Stimulated activated CD8-positive, alpha-beta memory T cell treated with anti-CD3 and anti-CD28 coated beads, Interleukin-4, amount 100 ng/mL, for 48 hours (primary cell): ENCODE data around the gene C1orf35.

ENCODE experiments used
- DNase-seq: peaks from one replicate; pipeline ENCODE4 v3.0.0-alpha.2; 2020

Gene C1orf35

DNA sequence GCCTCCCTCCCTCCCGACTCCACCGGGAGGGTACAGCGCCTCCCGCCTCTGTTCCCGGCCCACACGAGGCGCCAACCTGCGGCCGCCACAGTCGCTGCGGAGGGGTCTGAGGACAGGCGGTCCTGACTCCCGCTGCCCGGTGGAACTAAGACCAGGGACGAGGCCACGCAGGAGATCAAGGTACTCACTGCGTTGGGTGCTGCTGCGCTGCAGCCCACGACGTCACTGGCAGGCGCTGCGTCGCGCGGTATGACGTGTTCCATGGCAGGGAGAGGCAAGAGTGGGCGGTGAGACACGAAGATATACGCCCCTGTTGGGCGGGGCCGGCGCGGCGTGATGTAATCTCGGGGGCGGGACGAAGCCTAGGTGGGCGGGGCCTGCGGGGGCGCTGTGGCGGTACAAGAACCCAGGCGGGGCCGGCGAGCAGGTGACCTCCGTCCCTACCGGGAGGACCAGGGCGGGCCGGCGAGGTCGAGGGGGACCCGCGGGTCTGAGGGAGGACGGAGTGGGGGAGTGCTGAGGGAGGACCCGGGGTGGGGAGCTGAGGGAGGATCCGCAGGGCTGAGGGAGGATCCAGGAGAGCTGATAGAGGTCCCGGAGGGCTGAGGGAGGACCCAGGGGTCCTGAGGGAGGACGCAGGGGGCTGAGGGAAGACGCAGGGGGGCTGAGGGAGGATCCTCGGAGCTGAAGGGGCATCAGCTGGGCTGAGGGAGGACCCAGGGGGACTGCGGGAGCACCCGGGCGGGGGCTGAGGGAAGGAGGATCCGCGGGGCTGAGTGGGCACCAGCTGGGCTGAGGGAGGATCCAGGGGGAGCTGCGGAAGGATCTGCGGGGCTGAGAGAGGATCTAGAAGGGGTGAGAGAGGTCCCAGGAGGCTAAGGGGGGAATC, 6.2 kb upstream of the C1orf35 start, which contains the start of gene MRPL55:
TSS of gene MRPL55 (minus strand) at position 227 of the 889 bp plus-strand sequence. CDS start 1,039 bp downstream, outside the sequence.
- peak; percentile 100 for DNase-seq

DNA sequence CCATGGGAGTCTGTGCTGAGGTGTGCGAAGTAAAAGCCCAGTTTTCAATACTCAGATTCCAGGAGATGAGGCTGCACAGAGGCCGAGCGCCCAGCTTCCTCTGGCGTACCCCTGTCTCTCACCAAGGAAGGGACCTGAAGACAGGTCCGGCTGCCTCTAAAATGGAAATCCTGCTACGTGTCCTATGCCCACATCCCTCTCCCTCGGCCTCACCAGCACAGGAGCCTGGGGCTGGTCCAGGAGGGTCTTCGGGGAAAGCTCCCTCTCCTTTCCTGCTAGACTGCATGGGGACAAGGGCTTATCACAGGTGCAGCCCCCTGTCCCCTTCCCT, 5.6 kb upstream of the C1orf35 start:
- no peak for DNase-seq

DNA sequence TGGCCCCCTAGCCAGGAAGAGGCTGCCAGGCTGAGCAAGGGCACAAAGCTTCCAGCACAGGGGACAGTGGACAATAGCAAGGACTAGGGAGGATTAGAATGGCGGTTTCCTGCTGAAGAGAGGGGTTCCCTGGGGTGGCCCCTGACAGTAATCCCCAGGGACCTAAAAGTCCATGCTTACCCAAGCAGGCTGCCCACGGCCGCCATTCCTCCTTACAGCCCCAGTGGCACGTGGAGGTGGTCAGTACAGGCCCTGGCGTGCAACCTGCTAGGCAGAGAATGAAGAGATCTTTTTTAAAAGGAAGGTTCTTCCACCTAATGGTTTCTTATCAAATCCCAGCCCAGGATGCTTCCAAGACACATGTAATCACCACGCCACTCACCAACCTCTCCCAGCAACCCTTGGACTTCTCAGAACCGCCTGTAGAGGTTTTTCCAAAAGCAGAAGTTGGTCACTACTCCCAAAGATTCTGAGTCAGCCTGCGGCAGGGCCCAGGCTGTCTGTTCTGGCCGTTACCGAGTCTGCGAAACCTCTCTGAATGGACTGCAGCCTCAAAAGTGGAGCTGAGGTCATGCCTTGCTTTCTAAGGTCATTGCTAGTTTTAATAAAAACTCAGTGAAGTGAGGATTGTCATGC, 5.0 kb upstream of the C1orf35 start:
- DNase-seq, result no peak

DNA sequence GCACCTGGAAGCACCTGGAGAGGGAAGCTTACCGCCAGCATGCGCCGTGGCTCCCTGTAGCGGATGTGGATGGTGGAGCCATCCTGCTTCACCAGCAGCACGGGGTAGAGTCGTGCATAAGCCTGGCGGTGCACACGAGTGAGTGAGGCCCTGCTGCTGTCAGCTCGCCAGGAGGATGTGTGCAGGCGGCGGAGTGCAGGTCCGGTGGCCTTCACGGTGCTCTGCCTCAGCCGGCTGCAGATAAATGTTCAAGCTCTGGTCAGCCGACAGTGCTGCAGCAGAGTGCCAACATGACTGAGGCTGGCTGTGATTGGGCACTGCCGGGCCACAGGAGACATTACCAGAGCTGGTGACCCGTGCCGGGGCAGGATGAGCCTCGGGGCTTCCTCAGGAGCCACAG, 4.5 kb upstream of the C1orf35 start:
- DNase-seq, result no peak

DNA sequence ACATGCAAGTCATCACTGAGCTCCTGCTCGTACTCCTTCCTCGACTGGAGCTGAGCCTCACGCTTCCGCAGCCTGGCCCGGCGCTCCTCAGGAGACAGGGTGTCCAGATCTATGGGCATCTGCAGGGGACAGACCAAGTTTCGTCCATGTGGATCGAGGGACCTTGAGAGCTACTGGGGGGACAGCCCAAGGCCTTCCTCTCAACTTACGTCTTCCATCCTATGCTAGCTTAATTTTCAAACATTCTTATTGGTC, 3.6 kb upstream of the C1orf35 start:
- no peak for DNase-seq

DNA sequence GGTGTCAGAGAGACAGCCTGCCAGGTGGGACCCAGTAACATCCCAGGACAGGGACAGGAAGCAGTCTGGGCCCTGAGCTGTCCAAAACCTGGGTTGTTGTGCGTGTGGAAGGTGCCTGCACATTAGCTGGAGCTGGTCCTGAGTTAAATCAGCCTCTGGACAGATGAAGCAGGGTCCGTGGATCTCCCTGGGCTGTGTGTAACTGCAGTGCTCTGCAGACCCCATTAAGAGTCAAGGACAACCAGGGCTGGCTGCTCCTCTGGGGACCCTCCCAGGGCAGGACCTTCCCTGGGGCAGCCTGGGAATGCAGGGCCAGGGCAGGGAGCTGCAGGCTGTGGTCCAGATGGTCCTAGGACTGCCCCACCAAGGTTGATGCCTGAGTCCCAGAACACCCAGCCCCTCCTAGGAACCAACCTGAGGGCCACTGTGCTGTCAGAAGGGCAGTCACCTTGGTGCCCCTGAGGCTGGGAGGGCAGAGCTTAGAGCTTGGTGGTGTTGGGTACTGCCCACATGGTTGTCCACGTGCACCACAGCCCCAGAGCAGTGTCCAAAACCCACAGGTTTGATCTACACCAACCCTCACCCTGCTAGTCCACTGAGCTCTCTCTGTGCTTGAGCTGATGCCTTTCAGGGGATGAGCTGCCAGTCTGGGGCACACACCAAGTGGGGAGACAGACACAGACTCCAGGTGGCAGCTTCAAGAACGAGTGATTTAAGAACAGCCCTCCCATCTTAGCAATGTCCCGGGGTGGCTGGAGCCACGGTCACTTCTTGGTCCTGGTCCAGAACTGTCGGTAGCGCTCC, 3.1 kb upstream of the C1orf35 start:
- DNase-seq, result no peak

DNA sequence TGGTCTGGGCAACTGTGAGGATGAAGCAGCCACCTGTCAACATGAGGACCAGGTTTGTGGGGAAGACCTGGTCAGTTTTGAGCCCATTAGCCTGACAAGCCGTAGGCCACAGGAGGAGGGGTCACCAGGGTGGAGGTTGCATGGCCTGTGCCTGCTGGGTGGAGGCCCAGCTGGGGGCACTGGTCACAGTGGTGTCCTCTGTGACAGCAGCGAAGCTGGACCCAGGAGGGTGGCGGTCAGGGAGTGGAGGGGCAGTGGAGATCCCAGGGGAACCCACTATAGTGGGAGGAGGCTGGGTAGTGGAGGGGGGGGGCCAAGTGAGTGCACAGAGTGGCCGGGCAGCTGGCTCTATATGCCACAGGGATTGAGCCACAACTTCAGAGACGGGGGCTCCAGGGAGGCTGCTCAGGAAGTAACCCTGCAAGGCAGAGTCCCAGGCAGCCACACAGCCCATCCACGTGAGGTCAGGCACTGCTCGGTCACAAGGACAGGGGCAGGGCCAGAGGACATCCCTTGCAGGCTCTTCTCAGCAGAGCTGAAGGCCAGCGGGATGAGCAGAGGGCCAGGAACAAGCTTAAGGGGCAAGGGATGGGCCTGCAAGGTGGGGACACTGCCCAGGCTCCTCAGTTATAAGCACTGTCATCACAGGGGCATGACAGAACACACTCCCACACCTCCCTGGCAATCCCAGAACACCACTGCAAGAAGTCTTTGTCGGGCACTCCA, 2.3 kb upstream of the C1orf35 start:
- no peak for DNase-seq

DNA sequence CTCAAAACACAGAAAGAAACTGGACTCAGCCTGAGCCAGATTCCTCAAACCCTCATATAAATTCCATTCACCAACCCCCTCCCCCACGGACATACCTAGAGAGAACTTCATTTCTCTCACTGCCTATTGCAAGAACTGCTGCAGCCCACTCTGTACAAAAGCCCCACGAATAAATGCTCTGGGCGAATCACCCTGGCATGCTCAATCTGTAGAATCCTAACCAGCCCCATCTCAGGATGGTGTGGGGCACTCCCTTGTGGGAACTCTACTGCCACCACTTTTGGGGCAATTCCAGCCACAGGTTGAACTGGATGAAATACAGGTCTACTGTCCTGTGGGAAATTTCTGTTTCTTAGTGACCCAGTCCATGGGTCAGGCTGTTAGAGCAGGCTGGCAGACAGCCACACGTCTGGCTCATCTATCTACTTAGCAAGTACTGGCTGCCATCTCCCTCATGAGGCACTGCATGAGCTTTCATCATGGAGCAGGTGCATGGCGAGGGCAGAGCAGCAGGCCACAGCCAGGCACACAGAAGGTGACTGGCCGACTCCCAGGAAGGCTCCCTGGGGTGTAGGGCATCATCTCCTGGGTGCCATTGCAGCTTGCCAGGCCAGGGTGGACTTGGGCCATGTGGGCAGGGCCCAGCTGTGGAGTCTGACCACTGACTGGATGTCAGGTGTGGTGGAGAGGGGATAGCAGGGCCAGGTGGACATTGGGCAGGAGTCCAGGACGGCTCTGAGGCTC, 1.6 kb upstream of the C1orf35 start:
- no peak for DNase-seq

DNA sequence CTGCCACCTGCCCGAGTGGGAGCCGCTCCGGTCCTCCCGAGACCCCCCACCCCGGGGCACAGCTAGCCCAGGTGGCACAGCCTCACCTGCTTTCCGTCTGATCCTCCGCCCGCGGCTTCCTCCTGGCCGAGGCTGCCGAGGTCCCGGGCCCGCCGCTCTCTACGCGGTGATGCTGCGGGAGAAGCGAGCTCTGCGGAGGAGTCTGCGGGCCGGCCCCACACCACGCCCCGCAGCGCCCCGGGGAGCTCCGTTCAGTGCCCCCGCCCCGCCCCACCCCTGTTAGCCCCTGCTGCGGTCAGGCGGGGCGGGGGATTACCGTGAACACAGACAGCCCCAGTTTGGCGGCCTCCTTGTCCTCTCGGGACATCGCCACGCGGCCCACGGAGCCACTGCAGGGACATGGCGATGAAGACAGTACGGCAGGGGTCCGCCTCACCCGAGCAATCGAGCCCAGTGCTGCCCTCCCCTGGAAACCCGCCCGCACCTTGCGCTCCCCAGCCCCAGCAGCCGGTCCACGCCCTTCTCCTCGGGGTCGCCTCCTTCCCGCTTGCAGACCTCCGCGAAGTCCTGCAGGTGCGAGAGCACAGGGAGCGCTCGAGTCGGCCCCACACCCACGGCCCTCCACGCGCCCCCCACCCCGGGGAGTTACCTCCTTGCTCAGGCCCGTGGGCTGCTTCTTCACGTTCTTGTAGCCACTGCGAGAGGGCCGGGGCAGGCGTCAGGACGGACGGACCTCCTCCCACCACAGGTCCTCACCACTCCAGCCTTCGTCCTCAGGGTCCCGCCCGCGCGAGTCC, 933 bp downstream of the C1orf35 start:
- peak; percentile 68 for DNase-seq

DNA sequence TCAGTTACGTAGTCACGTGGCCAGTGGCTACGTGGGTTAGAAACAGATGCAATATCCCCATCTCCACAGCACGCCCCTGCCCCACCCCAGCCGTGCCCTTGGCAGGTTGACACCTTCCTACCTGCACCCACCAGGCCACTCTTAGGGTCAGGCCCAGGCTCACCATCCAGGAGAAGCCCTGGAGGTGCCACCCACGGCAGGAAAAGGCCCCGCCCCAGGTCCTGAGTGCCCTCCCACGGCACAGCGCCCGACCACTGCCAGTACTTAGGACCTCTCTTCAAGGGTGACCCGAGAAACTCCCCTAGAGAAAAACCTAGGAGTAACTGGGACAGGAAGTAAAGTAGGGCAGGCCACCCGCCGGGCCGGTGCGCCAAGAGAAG, 1.5 kb downstream of the C1orf35 start:
- DNase-seq, result no peak

DNA sequence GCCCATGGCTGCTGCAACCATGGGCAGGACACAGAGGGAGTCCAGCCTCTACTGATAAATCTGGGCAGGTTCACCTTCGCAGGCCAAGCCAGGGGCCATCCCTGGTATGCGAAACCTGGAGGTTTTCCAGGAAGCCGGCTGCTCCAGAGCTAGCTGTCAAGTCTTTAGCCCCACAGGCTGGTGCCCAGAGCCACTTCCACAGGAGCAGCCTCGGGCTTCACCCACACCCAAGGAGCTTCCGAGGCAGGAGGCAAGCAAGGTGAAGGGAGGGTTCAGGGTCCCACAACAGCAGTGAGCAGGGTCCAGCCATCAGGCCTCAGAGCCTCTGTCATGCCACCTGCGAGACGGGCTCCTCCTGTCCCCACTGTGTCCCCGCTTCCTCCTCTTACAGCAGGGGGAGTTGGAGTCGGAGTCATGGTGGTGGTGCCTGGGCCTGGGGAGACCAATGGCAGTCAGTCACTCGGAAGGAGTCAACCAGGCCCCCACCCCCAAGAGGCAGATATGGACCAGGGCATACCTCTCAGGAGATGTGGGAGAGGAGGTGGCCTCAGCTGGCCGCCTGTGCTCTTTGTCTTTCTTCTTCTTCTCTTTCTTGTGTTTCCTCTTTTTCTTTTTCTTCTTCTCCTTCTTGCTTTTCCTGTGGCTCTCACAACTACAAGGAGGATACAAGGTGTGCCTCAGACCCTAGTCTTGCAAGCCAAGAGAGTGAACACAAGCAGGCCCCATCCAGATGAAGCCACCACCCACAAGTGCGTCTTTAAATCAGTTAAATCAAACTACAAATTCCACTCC, 2.1 kb downstream of the C1orf35 start:
- DNase-seq, result no peak

DNA sequence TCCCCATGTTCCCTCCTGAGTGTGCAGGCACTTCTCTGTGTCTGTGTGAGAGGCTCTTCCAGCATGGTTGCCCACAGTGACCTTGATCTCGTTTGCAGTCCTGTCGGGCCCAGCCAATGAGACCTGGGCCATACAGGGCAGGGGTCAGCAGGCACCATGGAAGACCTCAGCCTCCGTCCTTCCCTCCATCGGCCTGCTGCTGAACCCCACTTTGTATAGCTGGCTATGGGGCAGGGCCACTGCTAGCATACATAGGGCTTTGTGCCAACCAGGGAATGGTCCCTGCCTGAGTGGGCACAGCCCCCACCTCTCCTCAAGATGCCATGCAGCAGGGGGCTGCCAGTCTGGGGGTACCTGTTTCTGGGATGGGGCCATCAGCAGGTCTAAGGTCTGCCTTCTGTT, 3.8 kb downstream of the C1orf35 start:
- DNase-seq, result no peak

DNA sequence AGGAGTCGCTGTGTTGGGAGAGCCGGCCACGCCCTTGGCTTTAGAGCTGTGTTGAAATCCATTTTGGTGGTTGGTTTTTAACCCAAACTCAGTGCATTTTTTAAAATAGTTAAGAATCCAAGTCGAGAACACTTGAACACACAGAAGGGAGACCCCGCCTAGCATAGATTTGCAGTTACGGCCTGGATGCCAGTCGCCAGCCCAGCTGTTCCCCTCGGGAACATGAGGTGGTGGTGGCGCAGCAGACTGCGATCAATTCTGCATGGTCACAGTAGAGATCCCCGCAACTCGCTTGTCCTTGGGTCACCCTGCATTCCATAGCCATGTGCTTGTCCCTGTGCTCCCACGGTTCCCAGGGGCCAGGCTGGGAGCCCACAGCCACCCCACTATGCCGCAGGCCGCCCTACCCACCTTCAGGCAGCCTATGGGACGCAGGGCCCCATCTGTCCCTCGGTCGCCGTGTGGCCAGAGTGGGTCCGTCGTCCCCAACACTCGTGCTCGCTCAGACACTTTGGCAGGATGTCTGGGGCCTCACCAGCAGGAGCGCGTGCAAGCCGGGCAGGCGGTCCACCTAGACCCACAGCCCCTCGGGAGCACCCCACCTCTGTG, 4.7 kb downstream of the C1orf35 start:
- DNase-seq, result peak; percentile 22

DNA sequence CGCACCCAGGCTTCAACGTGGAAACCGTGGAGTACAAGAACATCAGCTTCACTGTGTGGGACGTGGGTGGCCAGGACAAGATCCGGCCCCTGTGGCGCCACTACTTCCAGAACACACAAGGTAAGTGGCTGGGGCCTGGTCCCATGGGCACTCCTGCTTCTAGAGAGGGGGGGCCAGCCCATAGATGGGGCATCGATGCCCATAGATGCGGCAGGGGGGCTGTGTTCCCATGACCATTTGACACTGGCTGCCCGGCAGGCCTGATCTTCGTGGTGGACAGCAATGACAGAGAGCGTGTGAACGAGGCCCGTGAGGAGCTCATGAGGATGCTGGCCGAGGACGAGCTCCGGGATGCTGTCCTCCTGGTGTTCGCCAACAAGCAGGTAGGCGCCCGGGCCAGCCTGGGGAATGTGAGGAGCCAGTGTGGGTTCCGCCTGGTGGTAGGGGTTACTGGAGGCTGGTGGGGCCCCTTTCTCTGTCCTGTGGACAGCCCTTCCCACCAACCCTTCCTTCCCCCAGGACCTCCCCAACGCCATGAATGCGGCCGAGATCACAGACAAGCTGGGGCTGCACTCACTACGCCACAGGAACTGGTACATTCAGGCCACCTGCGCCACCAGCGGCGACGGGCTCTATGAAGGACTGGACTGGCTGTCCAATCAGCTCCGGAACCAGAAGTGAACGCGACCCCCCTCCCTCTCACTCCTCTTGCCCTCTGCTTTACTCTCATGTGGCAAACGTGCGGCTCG, 5.6 kb downstream of the C1orf35 start:
- DNase-seq, result peak; percentile 28

DNA sequence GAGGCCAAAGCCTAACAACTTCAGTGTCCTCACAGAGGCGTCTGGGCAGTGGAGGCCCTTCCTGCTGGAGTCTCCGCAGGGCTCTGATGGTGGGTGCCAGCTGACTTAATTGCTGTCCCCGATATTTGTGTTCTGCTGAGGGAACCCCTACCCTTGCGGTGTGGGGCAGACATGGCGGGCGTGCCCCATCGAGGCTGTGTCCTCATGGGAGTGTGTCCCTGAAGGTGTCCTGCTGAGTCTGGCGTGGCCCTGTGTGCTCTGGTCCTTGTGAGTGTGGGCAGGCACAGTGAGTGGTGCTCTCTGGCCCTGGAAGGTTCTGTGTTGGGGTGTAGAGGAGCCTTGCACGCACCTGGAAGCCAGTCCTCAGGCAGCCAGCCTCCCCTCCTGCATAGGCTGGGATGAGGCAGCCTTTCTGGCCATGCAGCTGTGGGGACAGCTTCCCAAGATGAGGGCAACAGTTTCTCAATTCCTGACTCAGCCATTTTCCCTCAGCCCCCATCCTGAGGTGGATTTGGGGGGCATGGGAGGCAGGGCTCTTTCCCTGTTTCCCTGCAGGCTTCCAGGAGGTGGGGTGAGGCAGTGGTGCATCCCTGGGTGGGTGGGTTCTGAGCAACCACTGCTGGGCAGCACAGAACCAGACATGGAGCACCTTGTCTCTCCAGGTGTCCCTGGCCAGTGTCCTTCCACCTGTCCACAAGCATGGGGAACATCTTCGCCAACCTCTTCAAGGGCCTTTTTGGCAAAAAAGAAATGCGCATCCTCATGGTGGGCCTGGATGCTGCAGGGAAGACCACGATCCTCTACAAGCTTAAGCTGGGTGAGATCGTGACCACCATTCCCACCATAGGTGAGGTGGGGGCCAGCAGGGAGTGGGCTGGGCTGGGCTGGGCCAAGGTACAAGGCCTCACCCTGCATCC, 6.5 kb downstream of the C1orf35 start:
- peak; percentile 20 for DNase-seq

DNA sequence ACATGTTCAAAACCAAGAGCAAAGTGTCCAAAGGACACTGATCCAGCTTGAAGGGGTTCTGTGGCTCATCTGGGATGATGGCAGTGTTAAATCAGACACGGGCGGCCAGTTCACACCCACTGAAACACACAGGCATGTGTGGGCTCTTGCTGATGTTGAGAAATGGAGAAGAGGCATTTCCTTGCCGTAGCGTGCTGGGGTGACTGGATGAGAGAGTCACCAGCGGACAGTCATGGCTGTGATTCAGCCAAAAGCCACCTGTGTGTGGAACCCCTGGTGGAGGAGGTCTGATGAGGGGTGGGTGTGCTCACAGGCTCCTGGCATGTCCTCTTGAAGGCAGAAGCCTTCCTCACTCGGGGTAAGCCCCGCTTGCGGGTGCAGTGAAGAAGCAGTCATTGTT, 7.2 kb downstream of the C1orf35 start:
- peak; percentile 20 for DNase-seq

DNA sequence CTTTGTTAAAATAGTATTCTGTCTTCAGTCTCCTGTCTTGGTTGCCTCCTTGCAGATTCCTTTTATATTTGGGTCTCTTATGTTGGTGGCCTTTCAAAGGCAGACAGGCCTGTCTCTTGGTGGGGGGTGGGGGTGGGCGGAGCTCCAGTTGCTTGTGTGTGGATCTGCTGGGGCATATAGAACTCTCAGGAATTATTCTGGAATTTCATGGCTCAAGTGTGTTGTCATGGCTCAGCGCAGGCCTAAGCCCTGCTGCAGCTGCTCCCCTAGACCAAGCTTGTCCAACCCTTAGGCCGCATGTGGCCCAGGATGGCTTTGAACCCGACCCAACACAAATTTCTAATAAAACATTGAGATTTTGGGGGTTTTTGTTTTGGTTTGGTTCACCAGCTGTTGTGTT, 8.0 kb downstream of the C1orf35 start:
- DNase-seq, result no peak

DNA sequence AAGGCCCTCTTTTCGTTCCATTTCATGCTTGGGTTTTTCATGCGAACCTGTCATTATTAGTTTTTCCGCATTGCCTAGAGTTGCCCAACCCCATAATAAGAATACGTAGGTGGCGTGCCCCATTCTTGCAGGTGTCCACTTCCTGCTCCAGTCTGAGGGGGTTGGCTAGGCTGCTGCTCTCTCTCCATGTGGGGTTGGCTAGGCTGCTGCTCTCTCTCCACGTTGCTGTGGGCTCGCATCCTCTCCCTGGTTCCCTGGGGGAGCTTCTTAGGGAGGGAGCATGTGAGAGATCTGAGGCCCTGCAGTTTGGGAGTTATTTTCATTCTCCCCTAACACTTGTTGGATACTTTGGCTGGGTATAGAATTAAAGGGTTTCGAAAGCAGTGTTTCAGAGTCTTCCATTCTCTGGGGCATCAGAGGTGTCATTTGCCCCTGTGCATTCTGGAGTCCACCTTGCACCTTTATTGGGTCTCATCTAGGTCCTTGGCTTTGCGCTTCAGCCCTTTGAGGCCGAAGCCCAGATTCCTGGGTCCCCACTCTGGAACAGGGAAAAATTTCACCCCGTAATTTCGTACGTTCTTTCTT, 8.6 kb downstream of the C1orf35 start:
- peak; percentile 12 for DNase-seq
